Thyroid gland (tissue), 4 donors: ENCODE results near the gene ULK2.
"Not testable (repeated sequence)": the region's sequence is repeated elsewhere in the genome, so short reads cannot be mapped to it uniquely, and the experiment has no call there.

Experiments
- CTCF ChIP-seq, 6 experiments: fragments of 200-600 bp in 3 of 6; fragments of 450-650 bp in 3 of 6; sonication (generic) in 3 of 6; IDR thresholded peaks; one replicate each; pipeline ENCODE4 v1.5.1; 2016 to 2019; ENCODE audit warnings: antibody characterized with exemption in 6 of 6, mild to moderate bottlenecking in 2 of 6, inconsistent platforms in 1 of 6, moderate library complexity in 1 of 6
- POLR2A ChIP-seq, 2 donors: fragments of 450-650 bp; IDR thresholded peaks; one replicate each; pipeline ENCODE4 v1.6.1; 2017; ENCODE audit warnings: antibody characterized with exemption in 2 of 2, mild to moderate bottlenecking in 2 of 2, moderate library complexity in 1 of 2

GRCh38 chr17:19763991-19764390 lies 103.7 kb downstream of the ULK2 start:
- TF ChIP-seq CTCF, POLR2A (IDR thresholded peaks at IDR 0.05): not testable (repeated sequence)
